WTC11 (cell line): ENCODE measurements around the gene CDH12. TPM values are rescaled to one million over a fixed set of nuclear protein-coding genes. Genes with fewer than 3 reads are reported as not detected.

Experiments used
- ATAC-seq: fragments of 200-7000 bp; cut with Tn5 transposase; 2 replicates; pipeline ENCODE4 v1.10.0; 2021; ENCODE audit warnings: mild to moderate bottlenecking, moderate library complexity
- CTCF ChIA-PET: fragments of 300-600 bp; sonication (Branson Sonifier 250); formaldehyde crosslinking; loops from one replicate; lab custom pipeline; 2021; ENCODE audit warnings: antibody characterized with exemption; lab: Charles Lee
- POLR2A ChIA-PET: fragments of 350-600 bp; sonication (Branson Sonifier 250); formaldehyde crosslinking; loops from one replicate; lab custom pipeline; 2021; ENCODE audit warnings: antibody characterized with exemption; lab: Charles Lee
- DNase-seq: peaks from one replicate; pipeline ENCODE4 v3.0.0; 2021; ENCODE audit warnings: low spot score
- H3K27ac Mint-ChIP-seq: 2 replicates; pipeline ENCODE4 v1.8.0; 2021; ENCODE audit warnings: mixed read lengths
- H3K27me3 Mint-ChIP-seq: 2 replicates; pipeline ENCODE4 v1.8.0; 2021; ENCODE audit warnings: low read depth, mild to moderate bottlenecking, moderate library complexity, mixed read lengths
- H3K36me3 Mint-ChIP-seq: 2 replicates; pipeline ENCODE4 v1.8.0; 2021; ENCODE audit warnings: mixed read lengths
- H3K4me1 Mint-ChIP-seq: 2 replicates; pipeline ENCODE4 v1.8.0; 2022; ENCODE audit warnings: mixed read lengths
- H3K4me3 Mint-ChIP-seq: 2 replicates; pipeline ENCODE4 v1.8.0; 2021; ENCODE audit warnings: mild to moderate bottlenecking, moderate library complexity, mixed read lengths
- H3K9me3 Mint-ChIP-seq: 2 replicates; pipeline ENCODE4 v1.8.0; 2021; ENCODE audit warnings: mixed read lengths
- ARID4B ChIP-seq: sonication (generic); formaldehyde crosslinking; IDR thresholded peaks from 2 replicates; pipeline ENCODE4 v1.8.0; 2023; ENCODE audit warnings: missing genetic modification reagents, mild to moderate bottlenecking, borderline replicate concordance
- ATF3 ChIP-seq: sonication (generic); formaldehyde crosslinking; conservative IDR thresholded peaks from 2 replicates; pipeline ENCODE4 v1.8.1; 2022; ENCODE audit warnings: mild to moderate bottlenecking, missing genetic modification reagents
- CREB1 ChIP-seq: sonication (generic); formaldehyde crosslinking; IDR thresholded peaks from 2 replicates; pipeline ENCODE4 v1.8.0; 2023; ENCODE audit warnings: mild to moderate bottlenecking, missing genetic modification reagents
- CREM ChIP-seq: sonication (generic); formaldehyde crosslinking; IDR thresholded peaks from 2 replicates; pipeline ENCODE4 v1.8.1; 2022; ENCODE audit warnings: mild to moderate bottlenecking, missing genetic modification reagents, moderate library complexity
- CTCF ChIP-seq: fragments of 200-600 bp; IDR thresholded peaks from 2 replicates; pipeline ENCODE4 v1.8.0; 2022; ENCODE audit warnings: antibody characterized with exemption
- E2F1 ChIP-seq: sonication (generic); formaldehyde crosslinking; IDR thresholded peaks from 2 replicates; pipeline ENCODE4 v1.8.0; 2022; ENCODE audit warnings: mild to moderate bottlenecking, missing genetic modification reagents
- E2F5 ChIP-seq: sonication (generic); formaldehyde crosslinking; IDR thresholded peaks from 2 replicates; pipeline ENCODE4 v1.8.1; 2022; ENCODE audit warnings: mild to moderate bottlenecking, moderate library complexity, missing genetic modification reagents
- EMX1 ChIP-seq: fragments of 250-450 bp; sonication (Bioruptor Pico); IDR thresholded peaks from 2 replicates; pipeline ENCODE4 v1.8.0; 2021; ENCODE audit warnings: mild to moderate bottlenecking
- FOXK1 ChIP-seq: sonication (generic); formaldehyde crosslinking; IDR thresholded peaks from 2 replicates; pipeline ENCODE4 v1.8.0; 2022; ENCODE audit warnings: mild to moderate bottlenecking, moderate library complexity, missing genetic modification reagents
- GABPB1 ChIP-seq: sonication (generic); formaldehyde crosslinking; IDR thresholded peaks from 2 replicates; pipeline ENCODE4 v1.8.1; 2023; ENCODE audit warnings: mild to moderate bottlenecking, missing genetic modification reagents
- MAX ChIP-seq: sonication (generic); formaldehyde crosslinking; IDR thresholded peaks from 2 replicates; pipeline ENCODE4 v1.8.0; 2022; ENCODE audit warnings: mild to moderate bottlenecking, missing genetic modification reagents
- NFYB ChIP-seq: sonication (generic); formaldehyde crosslinking; conservative IDR thresholded peaks from 2 replicates; pipeline ENCODE4 v1.8.0; 2022; ENCODE audit warnings: low read depth, missing genetic modification reagents
- NR2C2 ChIP-seq: sonication (generic); formaldehyde crosslinking; IDR thresholded peaks from 2 replicates; pipeline ENCODE4 v1.8.0; 2022; ENCODE audit warnings: mild to moderate bottlenecking, missing genetic modification reagents
- PRRX2 ChIP-seq: fragments of 250-450 bp; sonication (Bioruptor Pico); IDR thresholded peaks from 2 replicates; pipeline ENCODE4 v1.8.0; 2021; ENCODE audit warnings: mild to moderate bottlenecking
- TCF7 ChIP-seq: sonication (generic); formaldehyde crosslinking; IDR thresholded peaks from 2 replicates; pipeline ENCODE4 v1.8.0; 2022; ENCODE audit warnings: mild to moderate bottlenecking, low read depth, missing genetic modification reagents, moderate library complexity
- ZBTB21 ChIP-seq: sonication (generic); formaldehyde crosslinking; IDR thresholded peaks from 2 replicates; pipeline ENCODE4 v1.8.1; 2023; ENCODE audit warnings: mild to moderate bottlenecking, missing genetic modification reagents, borderline replicate concordance
- ZBTB43 ChIP-seq: sonication (generic); formaldehyde crosslinking; IDR thresholded peaks from 2 replicates; pipeline ENCODE4 v1.8.1; 2023; ENCODE audit warnings: mild to moderate bottlenecking, missing genetic modification reagents
- ZNF232 ChIP-seq: sonication (generic); formaldehyde crosslinking; IDR thresholded peaks from 2 replicates; pipeline ENCODE4 v1.8.0; 2022; ENCODE audit warnings: mild to moderate bottlenecking, missing genetic modification reagents
- ZNF532 ChIP-seq: fragments of 250-450 bp; sonication (Bioruptor Pico); IDR thresholded peaks from 2 replicates; pipeline ENCODE4 v1.9.0; 2021; ENCODE audit warnings: mild to moderate bottlenecking, borderline replicate concordance
- total RNA-seq: library from RNA; stranded (reverse); gene quantifications from 3 replicates; pipeline ENCODE4 v1.2.3, GENCODE V29; 2021

CDH12 gene
- total RNA-seq, 1 experiment from 2014 or later, result not detected

- no peak for TF ChIP-seq ATF3
Measured at GRCh38 chr5:22372826-22373660, 480.1 kb downstream of the CDH12 start (continued).

GRCh38 chr5:22372376-22372775 lies 480.8 kb downstream of the CDH12 start:
- no peak for DNase-seq
- ATAC-seq, result no peak
- ChIA-PET CTCF (no interaction called here), POLR2A (no interaction called here)
- H3K9me3 Mint-ChIP-seq, result no peaks in the 10 kb centered on the region
- no peak overlapping the region for H3K4me3 Mint-ChIP-seq
- no peak overlapping the region for H3K27ac Mint-ChIP-seq
- no peaks in the 10 kb centered on the region for H3K4me1 Mint-ChIP-seq
- TF ChIP-seq NFYB (CRISPR knock-in tag) (no peak), FOXK1 (CRISPR knock-in tag) (no peak), E2F5 (CRISPR knock-in tag) (no peak), MAX (CRISPR knock-in tag) (no peak), NR2C2 (CRISPR knock-in tag) (no peak), CREM (CRISPR knock-in tag) (no peak), ZNF232 (CRISPR knock-in tag) (no peak), TCF7 (no peak), ZNF532 (CRISPR knock-in tag) (no peak), EMX1 (CRISPR knock-in tag) (no peak), ZBTB43 (CRISPR knock-in tag) (no peak), E2F1 (no peak), ARID4B (CRISPR knock-in tag) (no peak), PRRX2 (CRISPR knock-in tag) (no peak), CREB1 (CRISPR knock-in tag) (no peak), CTCF (no peak), GABPB1 (CRISPR knock-in tag) (no peak), ZBTB21 (no peak)
- no peaks in the 10 kb centered on the region for H3K27me3 Mint-ChIP-seq
- no peaks in the 10 kb centered on the region for H3K36me3 Mint-ChIP-seq
